ENCODE results near the gene ESYT1. TPM values are rescaled to one million over a fixed set of nuclear protein-coding genes. Genes with fewer than 3 reads are reported as not detected.

Gene ESYT1
- total RNA-seq, 1 experiment from 2014 or later: 80.8 TPM

- DNase-seq (ENCODE audit: low spot score): no peak
Measured at GRCh38 chr12:56126732-56127239, 1.3 kb upstream of the ESYT1 start.

- DNase-seq (ENCODE audit: low spot score): no peak
Measured at GRCh38 chr12:56127485-56127887, 581 bp upstream of the ESYT1 start.

- no peak for DNase-seq (ENCODE audit: low spot score)
Measured at GRCh38 chr12:56128670-56129205, 671 bp downstream of the ESYT1 start.

DNA sequence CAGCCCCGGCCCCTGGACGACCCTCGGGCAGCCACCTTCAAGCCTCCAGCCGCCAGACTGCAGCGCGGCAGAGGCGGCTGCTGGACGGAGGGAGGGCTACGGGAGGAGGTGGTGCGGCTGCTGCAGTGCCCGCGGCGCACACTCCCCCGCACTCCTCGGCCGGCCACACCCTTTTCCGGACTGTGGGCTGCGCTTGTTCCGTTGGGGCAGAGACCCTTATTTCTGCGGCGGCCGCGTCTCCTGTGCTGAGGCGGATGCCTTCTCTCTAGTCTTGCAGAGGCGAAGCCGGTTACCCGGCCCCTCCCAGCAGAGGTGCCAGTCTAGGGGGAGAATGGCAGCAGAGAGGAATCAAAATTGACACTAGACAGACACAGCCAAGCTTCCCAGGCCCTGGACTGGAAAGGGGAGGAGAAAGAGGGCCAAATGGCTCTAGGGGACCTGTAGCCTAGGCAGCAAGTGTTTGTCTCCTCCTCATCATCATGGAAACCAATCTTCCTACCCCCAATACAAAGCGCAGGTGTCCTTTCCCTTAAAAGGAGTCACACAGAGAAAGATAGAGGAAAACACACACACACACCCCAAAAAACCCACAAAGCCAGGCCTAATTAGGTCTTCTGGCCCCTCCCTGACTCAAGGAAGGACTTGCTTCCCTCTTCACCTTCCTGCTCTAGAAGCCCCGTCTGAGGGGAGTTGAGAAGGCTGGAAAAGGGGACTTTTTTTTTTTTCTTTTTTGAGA lies 1.3 kb downstream of the ESYT1 start:
- no peak for DNase-seq (ENCODE audit: low spot score)

GRCh38 chr12:56129942-56130495 lies 2.0 kb downstream of the ESYT1 start:
- no peak for DNase-seq (ENCODE audit: low spot score)

- DNase-seq (ENCODE audit: low spot score): no peak
Measured at GRCh38 chr12:56130876-56131275, 2.8 kb downstream of the ESYT1 start.

- no peak for DNase-seq (ENCODE audit: low spot score)
Measured at GRCh38 chr12:56134897-56135296, 6.8 kb downstream of the ESYT1 start.

DNA sequence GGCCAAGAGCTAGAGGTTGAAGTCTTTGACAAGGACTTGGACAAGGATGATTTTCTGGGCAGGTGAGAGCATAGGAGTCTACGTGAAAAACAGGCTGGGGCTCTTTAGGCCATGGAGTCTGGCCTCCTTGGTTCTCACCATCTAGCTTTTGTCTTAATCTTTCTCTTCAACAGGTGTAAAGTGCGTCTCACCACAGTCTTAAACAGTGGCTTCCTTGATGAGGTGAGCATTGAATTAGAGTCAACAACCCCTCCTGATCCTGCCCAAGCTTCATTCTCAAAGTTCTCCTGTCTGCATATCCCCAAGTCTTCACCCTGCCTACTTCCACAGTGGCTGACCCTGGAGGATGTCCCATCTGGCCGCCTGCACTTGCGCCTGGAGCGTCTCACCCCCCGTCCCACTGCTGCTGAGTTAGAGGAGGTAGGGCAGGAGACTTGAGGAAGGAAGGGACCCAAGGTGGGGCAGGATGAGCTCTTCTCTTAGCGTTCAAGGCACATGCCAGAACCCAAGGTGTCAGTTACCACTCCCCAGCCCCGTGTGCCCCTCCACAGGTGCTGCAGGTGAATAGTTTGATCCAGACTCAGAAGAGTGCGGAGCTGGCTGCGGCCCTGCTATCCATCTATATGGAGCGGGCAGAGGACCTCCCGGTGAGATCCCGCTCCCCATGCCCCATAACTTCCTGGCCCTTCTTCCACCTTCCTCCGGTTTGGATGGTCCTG lies 9.9 kb downstream of the ESYT1 start:
- DNase-seq (ENCODE audit: low spot score): no peak

DNA sequence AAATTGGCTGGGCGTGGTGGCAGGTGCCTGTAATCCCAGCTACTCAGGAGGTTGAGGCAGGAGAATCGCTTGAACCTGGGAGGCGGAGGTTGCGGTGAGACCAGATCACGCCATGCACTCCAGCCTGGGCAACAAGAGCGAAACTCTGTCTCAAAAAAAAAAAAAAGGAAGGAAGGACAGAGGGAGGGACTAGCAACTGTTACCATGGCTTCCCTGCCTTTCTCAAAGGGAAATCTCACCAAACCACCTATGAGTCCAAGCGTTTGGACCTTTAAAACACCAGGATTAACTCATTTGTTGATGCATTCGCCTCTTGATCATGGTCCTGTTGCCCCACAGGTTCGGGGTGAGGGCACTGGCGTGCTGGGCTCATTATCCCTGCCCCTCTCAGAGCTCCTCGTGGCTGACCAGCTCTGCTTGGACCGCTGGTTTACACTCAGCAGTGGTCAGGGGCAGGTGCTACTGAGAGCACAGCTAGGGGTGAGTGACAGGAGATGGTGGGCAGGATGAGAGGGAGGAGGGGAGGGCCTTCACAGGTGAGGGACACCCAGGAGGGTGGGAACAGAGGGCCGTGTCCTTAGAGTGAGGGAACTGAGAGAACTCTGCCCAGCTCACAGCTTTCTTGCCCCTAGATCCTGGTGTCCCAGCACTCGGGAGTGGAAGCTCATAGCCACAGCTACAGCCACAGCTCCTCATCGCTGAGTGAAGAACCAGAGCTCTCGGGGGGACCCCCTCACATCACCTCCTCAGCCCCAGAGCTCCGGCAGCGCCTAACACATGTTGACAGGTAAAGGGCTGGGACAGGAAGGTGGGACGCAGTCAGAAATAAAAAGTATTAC lies 14.1 kb downstream of the ESYT1 start:
- no peak for DNase-seq (ENCODE audit: low spot score)

DNA sequence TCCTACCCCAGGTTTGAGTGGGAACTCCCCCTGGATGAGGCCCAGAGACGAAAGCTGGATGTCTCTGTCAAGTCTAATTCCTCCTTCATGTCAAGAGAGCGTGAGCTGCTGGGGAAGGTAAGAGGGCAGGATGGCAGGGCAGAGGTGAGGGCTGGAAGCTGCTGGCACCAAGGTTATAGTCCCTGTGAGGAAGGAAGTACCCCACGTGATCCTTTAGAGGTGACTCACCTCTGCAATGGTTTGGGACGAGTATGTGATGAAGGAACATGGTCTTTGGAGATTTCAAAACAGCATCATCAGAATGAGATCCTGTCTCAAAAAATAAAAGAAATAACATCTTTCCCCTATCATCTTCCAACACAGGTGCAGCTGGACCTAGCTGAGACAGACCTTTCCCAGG lies 15.2 kb downstream of the ESYT1 start:
- no peak for DNase-seq (ENCODE audit: low spot score)

- no peak for DNase-seq (ENCODE audit: low spot score)
Measured at GRCh38 chr12:56143870-56144269, 15.8 kb downstream of the ESYT1 start.

DNA sequence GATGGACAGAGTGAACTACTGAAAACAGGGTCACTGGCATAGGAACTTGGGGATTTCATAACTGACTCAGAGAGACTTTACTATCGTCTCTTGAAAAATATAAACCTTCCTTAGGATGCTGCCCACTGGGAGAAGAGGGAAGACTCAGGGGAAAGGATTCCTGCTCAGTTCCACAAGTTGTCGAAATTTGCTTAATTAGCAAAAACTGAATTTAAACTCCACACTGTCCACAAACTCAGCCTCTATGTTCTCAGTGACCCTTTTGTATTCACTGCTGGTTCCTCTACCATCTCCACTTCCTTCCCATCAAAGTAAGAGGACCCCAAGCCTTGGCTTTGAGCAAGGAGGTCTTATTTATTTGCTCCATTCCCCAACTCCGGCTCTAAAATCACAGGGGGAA lies 17.1 kb downstream of the ESYT1 start:
- no peak for DNase-seq (ENCODE audit: low spot score)

DNA sequence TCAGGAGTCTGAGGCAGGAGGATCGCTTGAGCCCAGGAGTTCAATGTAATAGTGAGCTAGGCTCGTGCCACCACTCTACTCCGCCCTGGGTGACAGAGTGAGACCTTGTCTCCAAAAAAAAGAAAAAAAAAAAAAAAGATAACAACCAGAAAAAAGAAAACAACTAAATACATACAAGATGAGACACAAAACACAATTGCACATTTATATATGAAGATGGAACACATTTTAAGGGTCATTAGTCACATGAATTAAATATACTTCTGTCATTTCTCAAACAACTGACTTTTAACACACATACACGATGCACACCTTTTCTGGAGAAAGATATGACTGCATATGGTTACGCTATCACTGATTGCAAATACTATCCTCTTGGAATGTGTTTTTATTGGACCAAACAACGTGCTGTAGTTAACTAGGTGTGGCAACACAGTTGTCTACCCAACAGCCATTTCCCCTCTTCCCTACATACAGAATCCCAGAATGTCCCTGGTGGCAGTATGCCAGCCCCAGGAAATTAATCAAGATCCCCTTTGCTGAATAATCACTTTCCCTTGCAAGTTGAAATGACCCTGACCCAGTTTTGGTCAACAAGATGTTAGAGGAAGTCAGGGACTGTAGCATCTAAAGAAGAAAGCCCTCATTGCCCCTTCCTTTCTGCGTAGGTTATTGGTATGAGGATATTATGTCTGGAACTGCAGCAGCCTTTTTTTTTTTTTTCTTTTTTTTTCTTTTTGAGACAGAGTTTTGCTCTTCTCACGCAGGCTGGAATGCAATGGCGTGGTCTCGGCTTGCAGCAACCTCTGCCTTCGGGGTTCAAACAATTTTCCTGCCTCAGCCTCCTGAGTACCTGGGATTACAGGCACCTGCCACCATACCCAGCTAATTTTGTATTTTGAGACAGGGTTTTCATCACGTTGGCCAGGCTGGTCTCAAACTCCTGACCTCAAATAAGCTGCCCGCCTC lies 18.7 kb downstream of the ESYT1 start:
- no peak for DNase-seq (ENCODE audit: low spot score)

DNA sequence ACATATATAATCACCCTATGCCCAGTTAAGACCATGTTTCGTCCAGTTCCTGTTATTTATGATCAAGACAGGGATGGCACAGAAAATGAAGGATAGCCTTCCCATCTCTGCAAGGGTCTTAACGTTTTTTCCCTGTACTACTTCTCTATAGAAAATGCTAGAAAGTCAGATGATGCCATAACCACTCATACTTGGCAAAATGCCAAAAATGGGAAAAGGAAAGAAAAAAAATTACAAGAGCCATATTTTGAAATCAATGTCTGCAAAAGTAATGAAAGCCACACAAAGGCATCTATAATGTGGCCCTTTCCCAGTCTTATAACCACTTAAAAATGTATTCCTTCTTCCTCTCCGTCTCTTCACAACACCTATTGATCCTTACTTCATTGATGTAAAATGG lies 22.5 kb downstream of the ESYT1 start:
- no peak for DNase-seq (ENCODE audit: low spot score)

- DNase-seq (ENCODE audit: low spot score): no peak
Measured at GRCh38 chr12:56151672-56152131, 23.6 kb downstream of the ESYT1 start.

DNA sequence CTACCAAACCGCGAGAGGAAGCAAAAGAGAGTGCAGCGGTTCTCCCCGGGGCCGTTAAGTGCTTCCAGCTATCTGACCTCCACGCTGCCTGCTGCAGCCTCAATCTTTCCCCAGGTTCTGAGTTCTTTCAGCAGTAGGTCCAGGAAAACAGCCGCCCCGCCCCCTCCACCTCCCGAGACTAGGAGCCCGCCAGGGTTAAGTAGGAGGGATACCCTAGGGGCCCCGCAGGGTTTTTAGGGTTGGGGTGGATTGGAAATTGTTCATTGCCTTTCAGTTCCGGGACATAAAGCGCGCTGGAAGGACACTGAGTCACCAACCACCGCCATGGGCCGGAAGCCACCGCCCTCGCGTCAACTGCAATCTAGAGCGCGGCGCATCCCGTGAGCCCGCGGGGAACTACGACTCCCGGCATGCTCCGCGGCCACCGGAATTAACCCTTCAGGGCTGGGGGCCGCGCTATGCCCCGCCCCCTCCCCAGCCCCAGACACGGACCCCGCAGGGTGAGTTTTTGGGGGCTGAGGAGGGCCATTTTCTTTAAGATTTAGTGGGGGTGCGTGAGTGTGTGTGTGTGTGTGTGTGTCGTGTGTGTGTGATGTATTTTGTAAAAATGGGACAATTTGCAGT lies 24.2 kb downstream of the ESYT1 start, which contains the start of gene MYL6B:
Gene MYL6B, plus strand, starts transcription at position 456 of the 624 bp plus-strand sequence. CDS start 1,332 bp downstream, outside the sequence.
- DNase-seq (ENCODE audit: low spot score): peak; percentile 90

DNA sequence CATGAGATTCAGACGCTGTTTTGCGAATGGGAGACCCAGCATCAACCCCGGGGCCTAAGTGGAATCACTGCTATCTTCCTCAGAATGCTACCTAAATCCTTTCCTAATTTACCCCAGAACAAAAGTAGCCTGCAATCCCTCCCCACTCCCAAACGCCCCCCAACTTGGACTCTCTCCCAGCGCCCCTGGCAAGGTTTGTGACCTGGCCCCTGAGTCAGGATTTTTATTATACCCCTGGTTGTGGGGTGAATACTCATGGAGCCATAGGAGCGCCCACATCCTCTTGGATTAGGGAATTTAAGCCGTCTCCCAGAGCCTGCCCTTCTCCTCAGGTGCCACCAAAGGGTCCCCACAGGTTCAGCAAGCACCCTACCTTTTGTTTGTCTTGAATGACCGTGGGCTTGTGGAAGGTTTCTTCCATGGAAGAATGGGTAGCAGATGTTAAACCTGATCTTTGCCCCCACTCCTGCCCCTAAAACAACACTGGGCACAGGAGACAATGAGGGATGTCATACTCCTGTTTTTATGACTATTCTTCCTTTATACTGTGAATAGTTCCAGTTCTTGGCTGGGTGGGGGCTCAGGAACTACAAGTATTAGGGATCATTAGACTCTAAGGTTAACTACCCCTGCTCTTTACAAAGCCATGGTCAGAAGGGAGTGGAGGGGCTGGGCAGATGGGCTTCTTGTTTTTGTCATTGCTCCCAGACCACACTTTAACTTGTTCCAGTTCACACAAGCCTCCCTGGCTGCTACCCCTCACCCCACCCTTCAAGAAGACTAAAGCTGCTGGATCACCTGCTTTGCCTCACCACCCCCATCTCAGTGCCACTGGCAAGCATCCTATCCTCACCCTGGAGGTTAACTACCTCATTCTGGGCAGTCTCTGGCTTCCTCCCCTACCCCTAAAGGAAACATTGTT lies 24.9 kb downstream of the ESYT1 start:
- no peak for DNase-seq (ENCODE audit: low spot score)

DNA sequence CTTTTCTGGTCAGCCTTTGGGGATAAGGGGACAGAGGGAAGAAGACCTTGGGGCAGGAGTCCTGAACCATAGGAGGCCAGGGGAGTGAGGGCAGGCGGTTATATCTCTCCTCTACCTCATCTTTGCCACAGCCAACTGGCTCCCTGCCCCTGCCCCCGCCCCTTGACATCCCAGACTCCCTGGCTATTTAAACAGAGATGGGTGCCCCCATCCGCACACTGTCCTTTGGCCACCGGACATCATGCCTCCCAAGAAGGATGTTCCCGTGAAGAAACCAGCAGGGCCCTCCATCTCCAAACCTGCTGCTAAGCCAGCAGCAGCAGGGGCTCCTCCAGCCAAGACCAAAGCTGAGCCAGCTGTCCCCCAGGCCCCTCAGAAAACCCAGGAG lies 25.6 kb downstream of the ESYT1 start:
- no peak for DNase-seq (ENCODE audit: low spot score)
